SKM-1 (cell line): ENCODE measurements around the gene CYP4Z1.
"Not testable (repeated sequence)": the region's sequence is repeated elsewhere in the genome, so short reads cannot be mapped to it uniquely, and the experiment has no call there.

Experiments
- DNase-seq: peaks from one replicate; lab custom pipeline; 2025; ENCODE audit not compliant: unreplicated experiment; lab: John Stamatoyannopoulos, UW

CYP4Z1 gene

DNA sequence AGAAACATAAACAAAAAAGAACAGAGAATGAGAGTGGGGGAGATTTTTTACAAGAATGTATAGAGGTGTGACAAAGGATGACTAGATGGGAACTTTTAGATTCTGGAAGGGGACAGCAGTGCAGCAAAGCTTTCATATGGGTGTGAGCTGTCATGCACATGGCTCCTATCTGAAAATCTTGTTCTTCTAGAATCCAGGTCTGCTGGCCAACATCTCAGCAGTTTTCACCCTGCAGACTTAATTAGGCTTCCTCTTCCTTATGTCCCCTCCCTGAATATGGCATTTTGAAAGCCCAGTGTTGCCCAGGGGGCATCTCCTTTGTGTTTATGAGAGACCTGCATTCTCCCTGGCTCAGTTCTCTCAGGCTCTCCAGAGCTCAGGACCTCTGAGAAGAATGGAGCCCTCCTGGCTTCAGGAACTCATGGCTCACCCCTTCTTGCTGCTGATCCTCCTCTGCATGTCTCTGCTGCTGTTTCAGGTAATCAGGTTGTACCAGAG is at the start of gene CYP4Z1:
Gene CYP4Z1, plus strand, starts transcription at position 135 of the 498 bp plus-strand sequence. Its CDS starts 260 bp downstream, at position 395.
- DNase-seq: no peak

DNA sequence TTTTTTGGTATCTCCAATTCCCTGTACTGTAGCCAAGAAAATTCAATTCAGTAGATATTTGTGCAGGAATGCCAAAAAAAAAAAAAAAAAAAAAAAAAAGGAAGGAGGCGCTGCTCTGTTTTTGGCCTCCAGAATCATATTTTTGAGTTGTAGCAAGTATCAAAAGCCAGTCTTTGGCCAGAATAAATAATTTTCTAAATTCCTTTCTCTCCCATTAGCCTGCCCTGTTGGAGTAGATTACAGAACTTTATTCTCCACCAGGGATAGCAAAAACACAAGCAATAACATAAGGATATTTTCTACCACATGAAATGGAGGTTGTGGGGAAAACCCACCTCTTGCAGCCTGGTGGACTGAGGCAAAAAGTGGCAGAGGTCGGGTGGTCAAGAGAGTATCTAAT is 46.0 kb upstream of the CYP4Z1 start:
- no peak for DNase-seq

- DNase-seq: no peak
These were observed 43.5 kb upstream of the CYP4Z1 start, which contains the start of gene CYP4X1 for GRCh38 chr1:47023268-47024140. TSS of gene CYP4X1 (plus strand) at chr1:47023669. CDS start at chr1:47023818, 149 bp downstream.

DNA sequence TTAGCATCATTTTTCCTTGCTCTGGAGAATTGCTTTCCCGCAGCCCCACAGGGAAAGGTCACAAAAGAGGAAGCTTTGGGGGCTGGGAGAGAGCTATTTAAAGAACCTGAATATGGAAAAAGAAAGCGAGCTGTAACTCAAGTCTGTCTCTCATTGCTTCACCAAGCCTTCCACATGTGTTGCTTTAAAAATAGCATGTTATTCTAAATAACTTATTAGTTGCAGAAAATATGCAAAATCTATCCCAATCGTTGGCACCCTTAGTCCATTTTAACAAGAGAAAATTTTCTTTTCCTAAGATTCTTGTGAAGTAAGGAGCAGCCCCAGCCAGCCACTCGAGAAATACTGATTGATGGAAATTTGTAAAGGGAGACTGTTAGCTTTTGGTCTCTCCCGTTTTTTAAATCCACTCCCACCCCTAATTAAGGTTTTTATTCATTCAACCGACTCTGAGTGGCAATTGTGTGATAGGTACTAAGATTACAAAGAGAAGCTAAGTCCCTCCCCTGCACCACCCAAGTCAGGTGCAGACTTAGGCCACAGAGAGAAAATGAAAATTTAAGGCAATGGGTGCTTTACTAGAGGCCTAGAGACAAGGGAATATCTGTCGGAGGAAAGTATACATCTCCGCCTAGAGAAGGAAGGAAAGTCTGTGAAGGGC is 42.8 kb upstream of the CYP4Z1 start:
- DNase-seq: no peak

GRCh38 chr1:47030170-47030805 is 36.7 kb upstream of the CYP4Z1 start:
- no peak for DNase-seq

GRCh38 chr1:47031059-47031458 is 36.0 kb upstream of the CYP4Z1 start:
- DNase-seq: no peak

GRCh38 chr1:47031585-47031984 is 35.4 kb upstream of the CYP4Z1 start:
- DNase-seq: no peak

GRCh38 chr1:47036764-47037163 is 30.3 kb upstream of the CYP4Z1 start:
- no peak for DNase-seq

GRCh38 chr1:47059376-47059775 is 7.7 kb upstream of the CYP4Z1 start:
- no peak for DNase-seq

DNA sequence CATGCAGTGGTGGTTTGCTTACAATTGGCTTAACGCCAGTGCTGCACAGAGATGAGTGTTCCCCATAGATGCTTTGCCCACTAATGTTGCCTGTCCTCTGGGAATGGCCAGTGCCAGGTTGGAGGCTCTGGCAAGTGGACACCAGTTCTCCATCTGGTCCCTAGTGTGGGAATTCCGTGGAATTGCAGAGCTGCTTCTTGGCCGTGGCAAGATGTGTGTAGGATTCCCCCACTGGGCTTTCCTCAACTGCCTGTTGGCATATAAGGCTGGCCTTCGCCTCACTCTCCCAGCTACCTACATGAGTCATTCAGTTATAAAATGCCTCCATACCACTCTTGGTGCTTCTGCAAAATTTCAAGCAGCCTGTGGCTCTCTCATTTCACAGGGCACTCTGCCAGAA is 2.0 kb downstream of the CYP4Z1 start:
- not testable (repeated sequence) for DNase-seq

GRCh38 chr1:47069509-47069908 is 2.5 kb downstream of the CYP4Z1 start:
- DNase-seq: not testable (repeated sequence)

- not testable (repeated sequence) for DNase-seq
These were observed 22.3 kb downstream of the CYP4Z1 start for GRCh38 chr1:47089356-47089755.

- DNase-seq: not testable (repeated sequence)
These were observed 24.4 kb downstream of the CYP4Z1 start for GRCh38 chr1:47091476-47091875.

DNA sequence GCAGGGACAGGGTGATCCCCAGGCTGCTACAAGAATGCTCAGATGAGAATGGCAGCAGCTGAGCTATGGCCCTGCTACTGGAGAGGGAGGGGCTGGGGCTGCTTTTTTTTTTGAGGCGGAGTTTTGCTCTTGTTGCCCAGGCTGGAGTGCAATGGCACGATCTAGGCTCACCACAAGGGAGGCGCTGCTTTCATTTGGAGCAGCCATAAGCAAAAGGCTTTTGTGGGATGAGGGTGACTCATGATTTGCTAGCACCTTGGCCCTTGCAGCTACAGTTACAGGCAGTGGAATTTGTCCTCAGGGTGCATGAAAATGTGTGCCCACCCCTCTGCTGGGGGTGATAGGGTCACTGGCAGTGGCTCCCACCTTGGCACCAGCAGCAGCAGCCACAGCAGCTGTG is 37.8 kb downstream of the CYP4Z1 start:
- no peak for DNase-seq

DNA sequence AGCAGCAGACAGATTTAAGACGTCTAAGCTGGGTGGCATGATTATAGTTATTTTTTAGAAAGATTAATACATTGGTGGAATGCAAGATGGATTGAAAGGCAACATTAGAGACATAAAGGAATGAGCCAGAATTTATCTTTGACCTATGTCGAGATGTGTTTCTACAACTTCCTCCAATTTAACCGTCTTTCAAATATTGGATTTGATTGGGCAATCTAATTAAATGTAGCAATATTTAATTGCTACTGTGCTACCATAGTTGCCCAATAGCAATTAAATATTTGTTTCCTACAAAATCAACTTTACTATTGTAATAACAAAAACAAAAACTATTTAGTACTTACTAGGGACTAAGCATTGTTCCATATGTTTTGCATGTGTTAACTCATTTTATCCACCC is 39.8 kb downstream of the CYP4Z1 start:
- DNase-seq: no peak

DNA sequence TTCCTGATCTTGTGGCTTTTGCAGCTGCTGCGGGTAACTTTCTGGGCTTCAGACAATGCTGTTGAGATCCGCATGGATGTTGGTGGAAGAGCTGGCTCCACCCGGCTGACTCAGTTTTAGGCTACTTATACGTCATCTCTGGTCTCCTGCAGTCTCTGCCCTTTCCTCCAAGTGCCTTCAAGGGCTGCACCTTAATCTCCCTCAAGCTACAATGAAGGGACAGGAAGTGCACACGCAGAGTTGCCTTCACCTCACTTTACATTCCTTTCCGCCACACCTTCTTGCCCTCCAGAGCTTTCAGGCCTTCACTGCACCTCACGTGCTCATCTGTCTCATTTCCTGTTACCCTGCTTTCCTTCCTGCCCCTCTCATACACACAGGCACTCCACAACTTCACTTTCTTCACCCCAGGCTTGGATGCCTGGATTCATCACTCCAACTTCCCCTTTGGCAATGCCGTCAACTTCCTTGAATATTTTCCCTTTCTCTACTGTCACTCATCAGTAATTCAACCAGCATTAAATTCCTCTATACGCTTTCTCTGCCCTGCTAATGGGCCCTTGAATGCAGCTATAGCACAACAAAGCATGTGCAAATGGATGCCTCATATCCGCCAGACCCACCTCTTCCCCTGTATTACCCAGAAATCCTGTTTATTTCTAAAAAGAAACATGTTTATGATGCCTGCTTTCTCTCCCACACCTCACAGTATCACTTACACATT is 41.0 kb downstream of the CYP4Z1 start:
- DNase-seq: not testable (repeated sequence)

GRCh38 chr1:47109482-47109881 is 42.5 kb downstream of the CYP4Z1 start:
- DNase-seq: not testable (repeated sequence)

DNA sequence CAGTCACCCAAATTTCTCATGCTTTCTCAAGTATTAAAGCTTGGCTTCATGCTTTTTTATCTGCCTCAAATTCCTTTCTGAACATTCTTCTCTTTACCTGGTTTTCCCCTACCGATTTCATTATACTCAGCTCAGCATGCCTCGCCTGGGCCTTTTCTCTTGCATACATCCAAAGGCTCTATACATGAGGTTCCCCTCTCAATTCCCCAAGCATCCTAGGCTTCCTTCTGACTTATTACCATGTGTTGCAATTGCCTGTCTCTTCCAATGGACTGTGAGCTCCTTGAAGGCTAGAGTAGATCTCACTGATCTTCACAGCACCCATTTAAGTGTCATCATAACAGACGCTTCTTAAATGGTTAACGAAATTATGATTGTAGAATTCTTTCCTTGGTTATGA is 46.1 kb downstream of the CYP4Z1 start:
- DNase-seq: no peak

DNA sequence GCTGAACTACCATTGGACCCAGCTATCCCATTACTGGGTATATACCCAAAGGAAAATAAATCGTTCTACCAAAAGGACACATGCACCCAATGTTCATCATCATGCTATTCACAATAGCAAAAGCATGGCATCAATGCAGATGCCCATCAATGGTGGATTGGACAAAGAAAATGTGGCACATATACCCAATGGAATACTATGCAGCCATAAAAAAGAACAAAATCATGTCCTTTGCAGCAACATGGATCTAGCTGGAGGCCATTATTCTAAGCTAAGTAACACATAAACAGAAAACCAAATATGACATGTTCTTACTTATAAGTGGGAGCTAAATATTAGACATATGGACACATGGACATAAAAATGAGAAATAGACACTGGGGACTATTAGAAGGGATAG is 54.0 kb downstream of the CYP4Z1 start:
- not testable (repeated sequence) for DNase-seq

DNA sequence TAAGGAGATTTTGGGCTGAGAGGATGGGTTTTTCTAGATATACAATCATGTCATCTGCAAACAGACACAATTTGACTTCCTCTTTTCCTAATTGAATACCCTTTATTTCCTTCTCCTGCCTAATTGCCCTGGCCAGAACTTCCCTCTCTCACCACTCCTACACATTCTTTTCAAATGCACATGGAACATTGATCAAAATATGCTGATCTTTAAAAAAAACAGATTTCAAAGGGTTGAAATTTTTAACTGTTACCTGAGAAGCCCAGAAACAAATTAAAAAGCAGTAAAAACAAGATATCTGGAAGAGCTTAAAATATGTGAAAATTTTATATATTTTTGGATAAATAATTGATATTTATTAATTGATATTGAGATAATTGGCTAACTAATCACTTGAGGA is 57.8 kb downstream of the CYP4Z1 start:
- DNase-seq: not testable (repeated sequence)

DNA sequence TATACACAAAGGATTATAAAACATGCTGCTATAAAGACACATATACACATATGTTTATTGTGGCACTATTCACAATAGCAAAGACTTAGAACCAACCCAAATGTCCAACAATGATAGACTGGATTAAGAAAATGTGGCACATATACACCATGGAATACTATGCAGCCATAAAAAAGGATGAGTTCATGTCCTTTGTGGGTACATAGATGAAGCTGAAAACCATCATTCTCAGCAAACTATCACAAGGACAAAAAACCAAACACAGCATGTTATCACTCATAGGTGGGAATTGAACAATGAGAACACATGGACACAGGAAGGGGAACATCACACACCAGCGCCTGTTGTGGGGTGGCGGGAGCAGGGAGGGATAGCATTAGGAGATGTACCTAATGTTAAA is 60.0 kb downstream of the CYP4Z1 start:
- DNase-seq: not testable (repeated sequence)
